GM18861 (cell line): Measurements from ENCODE around the gene PEF1.

Experiments used
- ATAC-seq: cut with Tn5 transposase; IDR thresholded peaks from one replicate; pipeline ENCODE4 v1.9.1; 2021; ENCODE audit not compliant: unreplicated experiment

Gene PEF1

DNA sequence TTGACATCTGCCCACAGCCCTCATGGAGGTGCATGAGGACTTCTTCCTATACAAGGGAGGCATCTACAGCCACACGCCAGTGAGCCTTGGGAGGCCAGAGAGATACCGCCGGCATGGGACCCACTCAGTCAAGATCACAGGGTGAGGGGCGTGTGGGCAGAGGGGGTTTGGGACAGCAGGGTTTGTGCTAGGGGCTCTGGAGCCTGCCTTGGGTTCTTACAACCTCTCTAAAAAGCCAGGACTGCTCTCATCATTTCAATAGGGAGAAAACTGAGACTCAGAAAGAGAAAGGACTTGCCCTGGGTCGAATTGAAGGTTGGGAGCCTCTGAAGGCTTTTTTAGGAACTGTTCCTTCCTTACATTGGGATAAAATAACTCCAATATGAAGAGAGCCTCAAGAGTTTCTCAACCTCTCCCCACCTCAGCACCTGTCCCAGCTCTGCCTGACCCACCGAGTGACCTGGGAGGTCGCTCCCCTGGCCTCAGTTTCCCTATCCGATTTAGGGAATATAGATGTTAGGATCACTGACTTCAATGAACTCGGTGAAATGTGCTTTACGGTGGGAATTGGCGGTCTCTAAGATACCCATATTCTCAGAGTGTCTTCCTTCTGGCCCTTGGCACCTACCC is 58.8 kb downstream of the PEF1 start:
- ATAC-seq = no peak

DNA sequence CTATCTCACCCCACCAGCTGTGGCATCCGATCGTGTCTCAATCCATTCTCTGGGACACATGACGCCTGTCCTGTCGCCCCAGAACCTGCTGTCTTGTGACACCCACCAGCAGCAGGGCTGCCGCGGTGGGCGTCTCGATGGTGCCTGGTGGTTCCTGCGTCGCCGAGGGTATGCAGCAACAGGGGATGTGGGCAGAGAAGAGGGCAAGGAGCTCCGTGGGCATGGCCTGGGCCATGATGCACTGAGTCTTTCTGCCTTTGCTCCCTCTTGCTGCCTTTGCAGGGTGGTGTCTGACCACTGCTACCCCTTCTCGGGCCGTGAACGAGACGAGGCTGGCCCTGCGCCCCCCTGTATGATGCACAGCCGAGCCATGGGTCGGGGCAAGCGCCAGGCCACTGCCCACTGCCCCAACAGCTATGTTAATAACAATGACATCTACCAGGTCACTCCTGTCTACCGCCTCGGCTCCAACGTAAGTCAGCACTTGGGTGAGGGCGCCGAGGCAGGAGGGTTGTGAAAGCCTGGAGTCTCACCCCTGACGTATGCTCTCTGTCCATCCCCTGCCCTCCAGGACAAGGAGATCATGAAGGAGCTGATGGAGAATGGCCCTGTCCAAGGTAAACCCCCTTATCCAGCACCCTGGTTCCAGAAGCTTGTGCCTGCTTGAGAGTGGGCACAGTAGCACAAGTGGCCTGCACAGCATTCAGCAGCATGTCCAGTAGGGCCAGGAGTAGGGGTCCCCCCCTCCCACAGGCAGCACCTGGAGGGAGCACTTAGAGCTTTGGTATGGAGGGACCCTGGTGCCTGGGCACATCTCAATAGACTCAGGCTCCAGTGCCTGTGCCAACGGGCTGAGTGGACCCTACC is 59.6 kb downstream of the PEF1 start:
- no peak for ATAC-seq

DNA sequence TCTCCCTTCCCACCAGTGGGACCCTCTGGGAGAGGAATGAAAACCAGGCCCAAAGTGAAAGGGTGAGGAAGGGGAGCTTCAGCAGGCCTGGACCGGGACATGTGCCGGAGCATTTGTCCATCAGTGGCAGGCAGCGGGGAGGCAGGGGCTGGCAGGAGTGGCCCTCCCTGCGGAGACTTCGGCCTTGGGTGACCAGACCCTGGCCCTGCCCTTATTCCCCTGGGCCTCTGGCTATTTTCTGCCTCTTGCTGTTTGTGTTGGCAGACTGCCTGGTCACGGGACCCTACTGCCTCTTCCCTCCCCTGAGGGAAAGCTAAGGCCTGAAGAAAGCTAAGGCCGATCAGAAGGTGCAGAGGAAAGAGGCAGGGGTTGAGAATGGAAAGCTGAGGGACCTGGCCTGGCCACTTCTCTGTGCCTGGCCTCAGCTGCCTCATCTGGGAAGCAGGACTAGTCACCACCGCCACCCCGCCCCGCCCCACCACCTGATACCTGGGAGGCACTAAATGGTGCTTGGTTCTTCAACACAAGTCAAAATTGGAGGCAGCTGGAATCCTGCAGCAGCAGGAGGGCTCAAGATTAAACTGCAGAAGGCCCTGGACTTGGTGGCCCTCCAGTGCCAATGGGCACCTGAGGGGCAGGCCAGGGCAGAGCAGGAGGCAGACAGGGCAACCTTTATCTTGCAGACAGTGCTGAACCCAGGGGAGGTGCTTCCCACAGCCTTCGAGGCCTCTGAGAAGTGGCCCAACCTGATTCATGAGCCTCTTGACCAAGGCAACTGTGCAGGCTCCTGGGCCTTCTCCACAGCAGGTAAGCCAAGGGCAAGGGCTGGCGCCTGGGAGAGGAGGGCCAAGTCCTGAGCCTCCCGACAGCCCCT is 60.4 kb downstream of the PEF1 start:
- no peak for ATAC-seq

DNA sequence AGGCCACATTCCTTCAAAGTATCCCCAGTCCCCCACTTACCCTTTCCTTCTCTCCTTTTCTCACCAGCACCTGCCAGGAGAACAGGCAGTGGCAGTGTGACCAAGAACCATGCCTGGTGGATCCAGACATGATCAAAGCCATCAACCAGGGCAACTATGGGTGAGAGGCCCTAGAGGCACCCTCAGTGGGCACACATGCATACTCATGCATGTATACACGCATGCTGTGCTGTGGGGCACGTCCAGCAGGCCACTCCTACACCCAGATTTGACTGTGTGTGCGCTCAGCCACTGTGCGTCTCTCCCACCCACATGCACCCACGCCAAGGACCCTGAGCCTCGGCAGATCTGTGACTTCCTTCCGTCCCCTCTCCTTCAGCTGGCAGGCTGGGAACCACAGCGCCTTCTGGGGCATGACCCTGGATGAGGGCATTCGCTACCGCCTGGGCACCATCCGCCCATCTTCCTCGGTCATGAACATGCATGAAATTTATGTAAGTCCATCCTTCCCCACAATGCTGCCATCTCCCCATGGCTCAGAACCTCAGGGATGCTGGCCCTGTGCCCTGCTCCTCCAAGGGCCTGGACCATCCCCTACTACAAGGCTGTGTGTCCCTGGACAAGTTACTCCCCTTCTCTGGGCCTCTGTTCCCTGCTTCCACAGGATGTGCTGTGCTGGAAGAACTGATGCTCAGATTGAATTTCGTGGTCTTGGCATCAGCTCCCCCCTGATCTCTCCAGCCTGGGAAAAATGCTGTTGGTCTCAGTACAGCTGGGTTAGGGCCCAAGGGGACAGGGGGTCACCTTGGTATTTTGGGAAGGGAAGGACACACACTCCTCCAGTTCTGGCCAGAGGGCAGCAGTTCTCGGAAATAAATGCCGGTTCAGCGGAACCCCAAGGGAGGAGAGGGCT is 61.3 kb downstream of the PEF1 start:
- no peak for ATAC-seq

DNA sequence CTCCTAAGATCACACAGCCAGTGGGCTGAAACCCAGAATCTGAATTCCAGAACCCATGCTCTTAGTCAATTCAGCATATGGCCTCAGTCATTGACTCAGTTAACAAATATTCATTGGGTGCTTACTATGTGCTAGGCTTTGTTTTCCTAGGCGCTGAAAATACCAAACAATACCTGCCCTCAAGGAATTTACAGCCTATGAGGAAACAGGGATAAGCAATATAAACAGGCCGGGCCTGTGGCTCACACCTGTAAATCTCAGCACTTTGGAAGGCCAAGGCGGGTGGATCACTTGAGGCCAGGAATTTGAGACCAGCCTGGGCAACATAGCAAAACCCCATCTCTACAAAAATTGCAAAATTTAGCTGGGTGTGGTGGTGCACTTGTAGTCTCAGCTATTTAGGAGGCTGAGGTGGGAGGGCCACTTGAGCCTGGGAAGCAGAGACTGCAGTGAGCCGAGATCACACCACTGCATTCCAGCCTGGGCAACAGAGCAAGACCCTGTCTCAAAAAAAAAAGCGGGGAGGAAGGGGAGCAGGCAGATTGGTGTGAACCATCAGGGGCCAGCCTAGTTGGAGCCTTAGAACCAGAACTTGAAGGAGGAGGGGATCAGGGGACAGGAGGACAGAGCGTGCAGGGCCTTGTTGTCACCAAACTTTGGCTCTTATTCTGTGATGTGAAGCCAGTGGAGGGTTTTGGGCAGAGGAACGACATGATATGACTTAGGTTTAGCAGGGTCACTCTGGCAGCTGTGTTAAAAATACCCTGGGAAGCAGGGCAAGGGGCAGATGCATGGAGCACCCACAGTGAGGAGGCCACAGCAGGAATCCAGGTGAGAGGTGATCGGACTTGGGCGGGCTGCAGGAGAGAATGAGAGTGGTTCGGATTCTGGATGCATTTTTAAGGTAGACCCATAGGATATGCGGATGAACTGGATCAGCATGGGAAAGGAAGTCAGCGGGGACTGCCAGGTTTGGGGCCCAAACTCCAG is 62.6 kb downstream of the PEF1 start:
- ATAC-seq = no peak

DNA sequence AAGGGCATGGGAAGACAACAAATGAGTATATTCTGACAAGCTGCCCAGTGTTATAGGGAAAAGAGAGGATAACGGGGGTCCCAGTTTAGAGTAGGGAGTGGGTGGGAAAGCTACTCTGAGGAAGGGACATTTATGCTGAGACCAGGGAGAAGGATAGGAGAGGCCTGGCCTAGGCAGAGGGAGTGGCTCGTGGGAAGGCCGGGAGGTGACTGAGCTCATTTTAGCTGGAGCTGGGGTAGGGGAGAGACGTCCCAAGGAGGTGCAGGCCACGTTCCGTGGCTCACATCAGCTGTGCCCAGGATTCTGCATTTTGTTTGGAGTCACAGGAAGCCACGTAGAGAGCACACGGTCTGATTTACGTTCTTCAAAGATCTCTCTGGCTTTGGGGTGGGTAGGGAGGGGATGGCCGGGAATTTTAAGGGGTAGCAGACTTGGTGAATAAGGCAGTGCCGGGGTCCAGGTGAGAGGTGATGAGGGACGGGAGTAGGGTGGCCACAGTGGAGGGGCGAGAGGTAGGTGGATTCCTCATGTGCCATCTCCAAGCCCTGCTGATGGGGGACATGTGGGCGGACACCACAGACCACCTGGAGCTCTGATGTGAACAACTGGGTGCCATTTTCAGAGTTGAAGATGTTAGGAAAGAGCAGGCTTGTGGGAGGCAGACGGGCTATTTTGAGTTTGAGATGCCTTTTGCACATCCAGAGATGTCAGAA is 63.6 kb downstream of the PEF1 start:
- no peak for ATAC-seq

DNA sequence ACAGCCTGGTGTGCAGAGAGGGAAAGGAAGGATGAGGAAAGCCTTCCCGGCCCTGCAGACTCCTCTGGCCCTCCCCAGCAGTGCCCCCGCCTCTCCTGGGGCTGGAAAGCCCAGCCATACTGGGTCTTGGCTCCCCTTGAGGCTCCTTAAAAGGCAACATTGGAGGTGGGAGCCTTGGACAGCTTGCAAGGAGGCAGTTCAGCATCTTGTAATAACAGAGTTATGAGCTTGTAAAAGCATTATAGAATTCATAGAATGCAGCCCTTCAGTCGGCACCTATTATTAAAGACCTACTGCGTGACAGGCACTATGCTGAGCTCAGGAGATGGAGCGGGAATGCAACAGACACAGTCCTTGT is 64.2 kb downstream of the PEF1 start:
- ATAC-seq = no peak
